Measurements from ENCODE around the gene ZNF804B.
A peak's percentile ranks its signal among the peaks of the same experiment; 100 is the strongest.
"Not testable (repeated sequence)": the region's sequence is repeated elsewhere in the genome, so short reads cannot be mapped to it uniquely, and the experiment has no call there.

Gene ZNF804B

DNA sequence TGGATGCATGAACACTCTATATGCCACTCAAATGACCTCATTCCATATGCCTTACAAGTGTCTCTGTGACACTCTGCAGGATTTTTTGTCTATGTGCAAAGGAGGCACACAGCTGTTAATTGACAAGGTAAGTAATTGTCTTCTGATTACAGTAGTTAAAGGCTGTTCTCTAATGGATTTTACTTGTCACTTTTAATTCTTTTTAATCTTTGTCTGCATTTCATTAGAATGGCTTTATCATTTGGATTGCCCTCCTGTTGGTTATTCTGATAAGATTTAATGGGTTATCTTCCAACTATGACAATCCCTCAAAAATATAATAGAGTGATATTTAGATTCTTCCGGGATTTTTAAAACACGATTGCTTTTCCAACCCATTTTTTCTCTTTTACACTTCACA is 326.1 kb downstream of the ZNF804B start:
- no peak for DNase-seq (ENCODE audit: low spot score)

DNA sequence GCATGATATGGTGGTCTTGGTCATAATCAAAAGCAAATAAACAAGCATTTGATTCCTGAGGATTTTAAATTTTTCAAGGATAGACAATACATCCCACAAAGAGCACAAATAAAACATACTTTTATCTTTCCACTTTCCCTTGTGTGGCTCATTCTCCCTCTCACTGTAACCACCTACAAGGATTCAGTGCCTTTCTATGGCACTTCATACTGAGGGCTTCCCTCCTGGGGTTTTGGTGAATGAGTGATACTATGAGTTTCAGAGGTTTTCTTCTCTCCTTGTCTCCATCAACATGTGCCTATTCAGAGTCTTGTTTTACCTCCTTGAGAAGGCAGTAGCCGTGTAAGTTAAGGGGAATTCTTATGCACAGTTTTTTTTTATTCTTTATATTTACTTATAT is 332.1 kb downstream of the ZNF804B start:
- DNase-seq (ENCODE audit: low spot score), result no peak

DNA sequence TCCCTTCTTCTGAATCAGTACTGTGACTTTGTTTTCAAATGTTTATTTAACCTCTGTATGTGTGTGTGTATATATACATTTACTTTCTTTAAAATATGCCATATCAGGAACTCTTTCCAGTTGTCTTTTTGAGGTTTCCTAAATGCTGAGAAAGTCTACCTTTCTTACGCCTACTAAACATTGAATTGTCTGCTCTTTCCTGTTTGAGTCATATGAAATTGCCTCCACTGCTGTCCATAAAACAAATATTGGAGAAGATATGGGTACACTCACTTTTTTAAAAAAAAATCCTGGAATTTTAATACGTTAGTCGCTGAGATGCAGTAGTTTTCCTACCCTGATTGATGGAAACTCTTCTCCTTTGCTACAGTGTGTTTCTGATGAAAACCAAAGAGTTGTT is 334.8 kb downstream of the ZNF804B start:
- DNase-seq (ENCODE audit: low spot score), result no peak

DNA sequence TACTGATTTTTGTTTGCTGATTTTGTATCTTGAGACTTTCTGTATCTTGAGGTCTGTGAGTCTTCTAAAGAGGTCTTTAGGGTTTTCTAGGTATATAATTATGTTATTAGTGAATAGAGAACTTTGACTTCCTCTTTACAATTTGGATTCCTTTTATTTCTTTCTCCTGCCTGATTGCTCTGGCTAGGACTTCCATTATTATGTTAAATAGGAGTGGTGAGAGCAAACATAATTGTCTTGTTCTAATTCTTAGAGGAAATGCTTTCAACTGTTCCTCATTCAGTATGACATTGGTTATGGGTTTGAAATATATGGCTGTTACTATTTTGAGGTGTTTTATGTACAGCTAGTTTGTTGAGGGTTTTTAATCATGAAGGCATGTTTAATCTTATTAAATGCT is 344.1 kb downstream of the ZNF804B start:
- no peak for DNase-seq (ENCODE audit: low spot score)

DNA sequence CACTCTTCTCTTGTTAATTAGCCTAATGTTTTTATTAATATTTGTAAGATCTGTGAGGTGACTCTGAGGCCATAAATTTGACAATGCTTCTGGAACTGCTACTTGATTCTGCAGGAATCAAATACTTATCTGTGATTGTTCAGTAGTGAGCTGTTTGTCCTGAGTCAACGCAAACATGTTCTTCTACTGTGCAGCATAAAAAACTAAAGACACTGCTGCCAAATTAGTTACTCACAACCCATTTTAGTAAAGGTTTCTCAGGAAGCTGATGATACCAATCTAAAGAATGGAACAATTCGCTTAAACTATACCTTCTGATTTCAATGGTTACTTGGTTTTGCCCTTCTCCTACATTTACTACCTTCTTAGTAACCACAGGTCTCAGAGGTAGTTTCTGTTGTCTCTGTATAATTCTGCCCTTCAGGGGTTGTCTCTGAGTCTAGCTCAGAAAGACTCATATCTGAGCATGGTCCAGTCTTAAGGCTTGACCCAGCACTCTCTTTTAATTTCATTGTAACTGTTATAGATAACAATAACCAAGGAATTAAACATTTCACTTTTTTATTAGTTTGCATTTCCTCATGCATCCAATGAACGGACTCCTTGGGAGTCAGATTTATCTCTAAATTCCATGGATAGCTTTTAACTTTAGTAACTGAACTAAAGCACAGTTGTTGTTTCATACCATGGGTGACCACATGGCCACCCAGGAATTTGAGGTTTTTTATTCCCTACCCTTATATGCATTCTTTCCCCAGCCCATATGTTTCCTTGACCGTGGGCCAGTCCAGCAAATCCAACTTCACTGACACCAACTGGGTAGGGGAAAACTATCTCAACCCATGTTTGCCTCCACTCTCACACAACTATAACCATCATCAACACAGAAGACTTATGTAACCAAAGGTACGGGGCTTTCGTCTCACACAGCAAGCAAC is 345.5 kb downstream of the ZNF804B start:
- no peak for DNase-seq (ENCODE audit: low spot score)

DNA sequence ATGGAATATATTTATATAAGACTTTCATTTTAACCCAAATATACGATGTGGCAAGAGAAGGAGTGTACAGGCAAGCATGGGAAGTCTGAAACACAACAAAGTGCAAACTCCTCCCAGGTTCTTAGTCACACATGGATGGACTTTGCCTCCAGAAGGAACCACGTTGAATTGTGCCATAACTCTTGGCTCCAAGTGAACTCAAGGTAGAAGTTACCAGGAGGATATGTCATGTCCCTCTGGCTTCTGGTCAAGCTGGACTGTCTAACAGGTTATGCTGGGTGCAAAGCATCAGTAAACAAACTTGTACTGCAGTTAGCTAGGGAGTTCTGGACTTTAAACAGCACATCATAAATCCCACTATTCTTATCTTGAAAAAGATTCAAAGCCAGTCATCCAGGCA is 364.4 kb downstream of the ZNF804B start:
- peak; percentile 14 for DNase-seq (ENCODE audit: low spot score)

DNA sequence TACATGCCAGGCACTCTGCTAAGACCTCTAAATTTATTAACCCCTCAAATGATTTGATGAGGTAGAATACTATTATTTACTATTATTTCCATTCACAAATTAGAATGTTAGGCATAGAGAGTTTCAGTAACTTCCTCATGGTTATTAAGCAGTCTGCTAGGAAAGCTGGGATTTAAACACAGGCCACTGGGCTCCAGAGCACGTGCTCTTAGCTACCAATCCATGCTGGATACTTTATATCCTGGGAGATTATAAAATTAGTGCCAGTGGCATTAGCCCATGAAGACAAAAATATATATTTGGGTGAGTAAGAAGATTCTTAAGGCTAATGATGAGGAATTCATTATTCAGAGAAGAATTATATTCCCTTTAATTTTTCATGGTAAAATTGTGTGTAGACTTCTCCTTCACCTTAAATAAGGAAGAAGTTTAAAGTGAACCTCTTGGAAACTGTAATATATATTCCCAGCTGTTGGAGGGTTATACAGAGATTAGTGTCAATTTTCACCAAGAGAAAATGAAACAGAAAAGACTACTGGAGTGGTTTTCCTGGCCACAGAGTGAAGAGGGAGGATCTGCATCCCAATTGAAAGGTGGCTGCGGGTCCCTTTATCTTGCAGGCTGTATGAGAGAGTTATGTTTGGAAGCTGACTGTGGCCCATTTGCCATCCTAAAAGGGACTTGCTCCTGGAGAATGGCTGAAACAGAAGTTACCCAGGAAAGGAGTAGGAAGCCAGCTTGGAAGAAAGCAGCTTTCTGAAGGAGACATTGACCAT is 370.3 kb downstream of the ZNF804B start:
- DNase-seq (ENCODE audit: low spot score), result no peak

DNA sequence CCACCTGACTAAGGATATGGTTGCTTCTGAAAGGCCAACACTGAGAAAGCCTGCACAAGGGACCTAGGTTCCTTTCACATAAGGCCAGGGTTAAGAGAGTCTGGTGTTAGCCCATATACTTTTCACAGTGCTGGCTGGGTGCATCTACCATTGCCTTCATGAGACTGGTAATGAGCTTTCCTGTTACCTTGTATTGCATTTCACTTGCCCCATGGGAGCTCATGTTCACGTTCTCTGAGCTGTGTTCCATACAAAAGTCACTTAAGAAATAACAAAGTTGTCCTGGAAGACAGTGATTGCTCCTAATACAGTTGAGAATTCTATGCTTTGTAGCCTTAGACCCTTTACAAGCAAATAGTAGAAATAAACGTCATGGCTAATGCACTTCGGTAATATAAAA is 373.9 kb downstream of the ZNF804B start:
- DNase-seq (ENCODE audit: low spot score), result no peak

DNA sequence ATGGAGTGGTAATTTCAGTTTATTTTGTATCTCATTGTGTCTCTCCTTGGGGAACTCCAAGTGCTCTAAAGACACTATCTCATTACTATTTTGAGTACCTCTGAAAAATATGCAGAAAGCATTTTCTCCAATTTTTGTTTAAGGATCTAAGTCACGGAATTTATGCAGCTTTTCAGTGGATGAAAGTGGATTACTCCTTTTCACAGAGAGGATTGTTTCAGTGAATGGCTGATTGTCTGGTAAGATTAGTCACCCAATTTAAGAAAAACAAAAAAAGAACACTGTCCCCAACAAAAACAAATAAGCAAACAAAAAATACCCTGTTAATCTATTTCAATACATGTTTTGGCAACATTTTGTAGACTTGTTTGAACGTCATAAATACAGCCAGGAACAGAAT is 374.3 kb downstream of the ZNF804B start:
- no peak for DNase-seq (ENCODE audit: low spot score)

DNA sequence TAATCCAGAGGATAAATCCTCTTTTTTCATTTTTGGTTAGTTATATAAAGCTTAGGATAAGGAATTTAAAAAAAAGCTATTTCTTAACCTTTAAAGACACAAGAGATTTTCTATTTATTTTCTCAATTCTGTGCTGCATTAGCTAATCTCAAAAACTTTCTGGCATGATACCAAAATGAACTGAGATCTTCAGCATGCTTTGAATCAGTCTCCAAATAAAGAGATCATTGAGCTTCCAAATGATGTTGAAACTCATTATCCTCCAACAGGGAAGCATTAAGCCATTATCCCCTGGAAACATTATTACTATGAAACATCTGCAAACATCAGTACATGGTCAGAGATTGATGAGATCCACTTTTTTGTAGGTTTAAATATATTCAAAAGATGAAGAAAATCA is 386.3 kb downstream of the ZNF804B start:
- no peak for DNase-seq (ENCODE audit: low spot score)

DNA sequence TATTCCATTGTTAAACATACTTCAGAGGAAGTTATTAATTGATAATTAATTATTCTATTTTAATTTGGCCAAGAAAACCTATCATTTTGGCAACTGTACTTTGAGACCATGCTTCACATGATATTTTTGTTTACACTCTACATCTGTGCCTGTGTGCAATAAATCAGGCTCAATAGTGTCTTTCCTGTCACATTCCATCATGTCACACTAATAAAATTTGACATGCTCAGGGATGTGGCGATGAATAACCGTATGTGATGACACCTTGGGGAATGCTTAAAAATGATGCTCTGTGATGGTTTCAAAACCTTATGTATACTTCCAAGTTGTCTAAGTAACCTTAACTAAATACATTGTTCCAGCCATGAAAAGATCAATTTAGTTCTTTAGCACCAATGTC is 400.6 kb downstream of the ZNF804B start:
- DNase-seq (ENCODE audit: low spot score), result no peak

DNA sequence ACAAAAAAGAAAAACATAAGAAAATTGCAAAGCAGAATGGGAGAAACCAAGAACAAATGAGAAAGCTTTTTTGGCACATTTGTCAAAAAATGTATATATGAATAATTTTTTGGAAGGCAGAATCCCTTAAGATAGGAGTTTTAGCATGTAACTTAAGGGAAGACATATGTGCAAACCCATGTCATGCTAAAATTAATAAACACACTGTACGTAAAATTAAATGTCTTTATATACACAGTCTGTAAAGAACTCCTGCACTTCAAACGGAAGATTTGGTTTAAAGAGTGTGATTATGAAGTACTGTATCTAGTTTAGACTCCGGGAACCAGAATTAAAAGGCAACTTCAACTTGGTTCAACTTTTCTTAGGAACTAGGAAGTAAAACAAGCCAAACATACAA is 405.9 kb downstream of the ZNF804B start:
- no peak for DNase-seq (ENCODE audit: low spot score)

DNA sequence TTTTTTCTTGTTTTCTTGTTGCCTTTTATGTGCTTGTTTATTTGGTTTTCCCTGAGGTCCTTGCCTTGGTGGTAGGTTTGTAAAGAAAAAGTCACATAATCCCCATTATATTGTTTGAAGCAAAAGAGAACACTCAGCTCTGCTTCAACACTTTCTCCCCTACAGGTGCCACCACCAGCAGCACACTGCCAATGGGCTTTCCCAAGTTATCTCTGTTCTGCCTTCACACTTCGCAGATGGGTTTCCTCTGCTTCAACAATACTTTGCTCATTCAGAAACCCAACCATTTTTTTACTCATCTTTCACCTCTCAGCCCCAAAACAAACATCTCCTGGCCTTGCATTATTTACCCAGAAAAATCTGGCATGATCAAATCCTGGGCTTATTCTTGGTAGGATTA is 411.1 kb downstream of the ZNF804B start:
- no peak for DNase-seq (ENCODE audit: low spot score)

DNA sequence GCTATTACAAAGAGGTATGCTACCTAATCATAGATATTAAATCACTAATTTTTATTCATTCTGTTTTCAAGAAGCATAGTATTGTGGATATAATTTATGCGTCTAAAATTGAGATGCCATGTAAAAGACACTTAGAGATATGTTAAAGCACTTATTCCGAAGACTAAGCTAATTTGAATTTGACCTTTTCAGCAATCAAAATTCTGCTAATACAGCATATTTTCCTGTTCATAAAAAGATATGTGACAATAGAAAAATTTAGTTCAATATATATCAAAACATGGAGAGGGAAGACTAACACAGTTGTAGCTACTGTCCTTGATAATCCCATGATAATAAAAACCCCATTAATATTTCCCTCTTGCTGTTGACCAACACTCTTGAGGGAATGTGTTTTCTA is 422.6 kb downstream of the ZNF804B start:
- DNase-seq (ENCODE audit: low spot score), result no peak

DNA sequence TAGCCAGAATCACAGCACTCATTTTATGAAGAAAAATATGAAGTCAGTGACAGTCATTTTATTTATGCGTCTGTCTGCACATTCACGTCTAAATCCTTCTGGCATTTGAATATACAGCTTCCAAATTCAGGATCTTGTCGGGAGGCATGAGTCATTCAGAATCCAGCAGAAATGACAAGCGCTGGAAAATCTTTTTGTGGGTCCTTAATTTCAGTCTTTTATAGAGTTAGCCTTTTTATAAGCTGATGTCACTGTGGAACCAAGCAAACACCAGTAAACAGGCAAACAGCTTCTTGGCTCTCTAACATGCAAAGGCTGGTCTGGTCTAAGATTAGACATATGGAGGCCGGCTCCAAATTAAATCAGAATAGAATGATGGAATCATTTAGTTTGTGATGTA is 424.2 kb downstream of the ZNF804B start:
- no peak for DNase-seq (ENCODE audit: low spot score)

DNA sequence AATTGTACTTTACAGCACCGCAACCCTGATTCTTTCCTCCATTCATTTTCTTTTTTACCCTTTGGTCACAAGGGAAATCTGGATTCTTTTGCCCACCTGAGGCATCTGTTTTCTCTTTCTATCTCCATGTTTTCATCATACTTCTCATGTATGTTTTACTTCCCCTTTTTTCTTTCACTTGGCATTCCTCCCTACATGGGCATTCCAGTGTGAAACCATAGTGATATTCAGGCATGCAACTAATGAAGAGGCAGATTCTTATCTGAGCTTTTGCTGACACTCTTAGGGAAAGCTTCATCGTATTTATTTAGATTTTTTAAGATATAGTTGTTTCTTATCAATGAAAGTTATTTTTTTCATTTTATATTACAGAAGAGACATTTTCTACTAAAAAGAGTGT is 441.3 kb downstream of the ZNF804B start:
- DNase-seq (ENCODE audit: low spot score), result no peak

DNA sequence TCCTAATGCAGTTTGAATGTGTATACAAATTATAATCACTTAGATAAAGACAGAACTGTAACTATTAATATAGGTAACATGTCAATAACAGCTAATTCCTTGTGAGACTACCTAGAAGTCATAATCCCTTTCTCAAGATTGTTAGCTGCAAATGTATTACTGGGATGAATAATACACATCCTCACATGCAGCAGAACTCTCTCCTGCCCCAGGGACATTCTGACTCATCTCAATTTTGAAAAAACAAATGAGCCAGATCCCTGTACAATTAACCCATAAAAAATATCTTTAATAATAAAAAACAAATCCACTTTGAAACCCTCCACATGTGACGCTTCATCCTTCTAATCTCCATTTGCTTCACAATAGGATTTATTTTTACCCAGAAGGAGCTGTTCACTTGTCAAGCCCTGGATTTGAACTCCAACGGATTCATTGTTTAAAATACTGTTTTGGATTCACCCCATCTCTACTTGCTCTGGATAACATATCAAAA is 464.4 kb downstream of the ZNF804B start:
- DNase-seq (ENCODE audit: low spot score), result no peak

DNA sequence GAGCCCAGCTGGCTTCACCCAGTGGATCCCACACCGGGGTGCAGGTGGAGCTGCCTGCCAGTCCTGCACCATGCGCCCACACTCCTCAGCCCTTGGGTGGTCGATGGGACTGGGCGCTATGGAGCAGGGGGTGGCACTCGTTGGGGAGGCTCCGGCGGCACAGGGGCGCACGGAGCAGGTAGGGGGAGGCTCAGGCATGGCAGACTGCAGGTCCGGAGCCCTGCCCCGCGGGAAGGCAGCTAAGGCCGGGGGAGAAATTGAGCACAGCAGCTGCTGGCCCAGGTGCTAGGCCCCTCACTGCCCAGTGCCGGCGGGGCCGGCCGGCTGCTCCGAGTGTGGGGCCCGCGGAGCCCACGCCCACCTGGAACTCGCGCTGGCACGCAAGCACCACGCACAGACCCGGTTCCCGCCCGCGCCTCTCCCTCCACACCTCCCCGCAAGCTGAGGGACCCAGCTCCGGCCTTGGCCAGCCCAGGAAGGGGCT is 469.2 kb downstream of the ZNF804B start:
- DNase-seq (ENCODE audit: low spot score), result not testable (repeated sequence)

DNA sequence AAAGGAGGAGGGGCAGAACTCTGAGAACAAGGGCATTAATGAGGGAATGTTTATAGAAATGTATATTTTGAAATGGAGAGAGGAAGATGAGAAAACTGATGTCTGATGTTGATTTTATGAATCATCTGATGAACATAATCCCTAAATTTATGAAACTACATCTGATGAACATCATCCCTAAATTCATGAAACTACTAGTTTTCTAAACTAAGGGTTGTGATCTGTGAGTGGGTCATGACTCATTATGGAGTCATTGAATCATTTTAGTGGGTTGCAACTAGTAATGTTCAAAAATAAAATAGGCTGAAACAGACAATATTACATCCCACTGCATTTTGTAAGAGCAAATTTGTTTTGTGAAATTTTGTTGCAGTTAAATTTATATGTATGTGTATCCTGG is 478.7 kb downstream of the ZNF804B start:
- DNase-seq (ENCODE audit: low spot score), result peak; percentile 39

DNA sequence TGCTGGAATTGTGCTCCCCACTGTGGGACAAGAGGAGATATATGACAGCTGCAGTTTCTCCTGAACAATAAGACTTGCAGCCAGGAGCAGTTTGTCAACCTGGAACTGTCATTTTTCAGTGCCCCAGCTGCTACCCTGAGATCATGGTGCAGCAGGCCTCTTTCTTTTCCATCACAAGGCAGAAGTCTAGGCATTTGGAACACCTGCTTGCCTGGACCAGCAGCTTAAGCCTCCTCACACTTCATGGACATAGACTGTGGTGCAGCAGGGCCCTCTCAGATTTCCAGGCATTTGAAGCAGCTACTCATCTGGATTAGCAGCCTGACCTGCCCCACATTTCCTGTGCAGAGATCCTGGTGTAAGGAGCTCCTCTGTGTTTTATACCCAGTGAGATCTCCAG is 486.7 kb downstream of the ZNF804B start:
- DNase-seq (ENCODE audit: low spot score), result no peak

DNA sequence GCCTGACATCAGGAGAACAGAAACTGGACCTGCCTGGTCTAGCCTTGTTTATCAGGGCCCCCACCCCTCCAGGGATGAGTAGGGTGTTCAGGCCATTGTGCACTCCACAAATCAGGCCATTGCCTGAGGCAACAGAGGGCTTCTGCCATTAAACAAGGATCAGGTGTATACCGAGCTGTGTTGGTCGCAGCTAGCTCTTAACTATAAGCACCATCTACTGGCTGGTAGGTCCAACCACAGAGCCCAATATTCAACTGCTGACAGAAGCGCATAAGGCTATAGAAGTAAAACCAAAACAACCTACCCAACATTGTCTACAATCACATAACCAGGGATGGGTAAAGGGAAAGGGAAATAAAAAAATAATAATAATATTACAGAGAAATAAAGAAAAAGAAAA is 487.7 kb downstream of the ZNF804B start:
- DNase-seq (ENCODE audit: low spot score), result no peak

DNA sequence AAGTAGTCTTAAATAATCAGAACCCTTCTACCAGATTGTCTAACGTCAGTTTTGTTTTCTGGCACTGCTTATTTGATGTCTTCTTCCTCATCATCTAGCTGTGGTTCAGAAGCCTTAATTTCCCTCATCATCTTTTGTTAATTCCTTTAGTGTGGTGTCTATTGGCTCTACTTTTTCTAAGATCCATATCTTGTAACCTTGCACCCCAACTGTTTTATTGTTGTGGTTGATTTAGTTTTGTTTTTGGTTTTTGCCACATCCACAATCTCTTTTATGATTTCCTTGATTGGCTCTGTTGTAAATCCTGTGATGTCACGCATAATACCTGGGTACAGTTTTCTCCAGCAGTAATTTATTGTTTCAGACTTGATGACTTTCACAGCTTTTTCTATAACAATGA is 499.6 kb downstream of the ZNF804B start:
- DNase-seq (ENCODE audit: low spot score), result no peak

DNA sequence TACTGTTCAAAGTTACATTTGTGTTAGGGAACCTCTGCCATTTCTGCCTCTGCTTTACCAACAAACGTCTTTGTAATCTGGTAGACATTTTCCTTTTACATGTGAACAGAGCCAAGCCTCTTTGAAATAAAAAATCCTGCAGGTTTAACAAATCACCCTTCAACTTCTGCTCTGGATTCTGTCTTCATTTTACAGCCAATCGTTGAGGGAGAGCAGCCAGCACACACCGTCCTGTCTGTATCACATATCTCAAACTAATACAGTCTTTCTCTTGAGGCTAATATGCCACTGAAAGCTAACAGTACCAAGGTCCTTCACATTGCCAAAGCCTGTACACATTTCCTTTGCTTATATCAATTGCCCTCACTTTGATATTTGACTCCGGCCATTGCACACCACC is 504.6 kb downstream of the ZNF804B start:
- DNase-seq (ENCODE audit: low spot score), result no peak
